GM18867 (cell line): ENCODE data around the gene COL1A2.

Experiments
- ATAC-seq: cut with Tn5 transposase; IDR thresholded peaks from one replicate; pipeline ENCODE4 v1.9.1; 2021; ENCODE audit warnings: mild to moderate bottlenecking, moderate library complexity; ENCODE audit not compliant: unreplicated experiment

The COL1A2 gene

DNA sequence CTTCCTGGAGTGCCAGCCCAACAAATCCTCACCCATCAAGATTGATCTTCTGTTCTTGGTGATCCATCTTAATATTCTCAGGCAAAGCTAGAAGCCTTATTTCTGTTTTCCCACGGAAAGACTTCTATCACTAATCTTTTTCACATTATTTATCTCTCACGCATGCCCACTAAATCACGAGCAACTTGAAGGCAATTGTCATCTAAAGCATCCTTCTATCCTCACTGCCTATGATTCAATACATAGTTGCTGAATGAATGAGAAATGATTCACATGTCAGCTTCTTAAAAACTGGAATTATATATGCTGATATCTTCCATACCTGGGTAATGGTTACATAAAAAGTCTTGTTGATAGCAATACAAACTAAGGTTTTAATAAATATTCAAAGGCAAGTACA, 12.6 kb upstream of the COL1A2 start:
- ATAC-seq: no peak

DNA sequence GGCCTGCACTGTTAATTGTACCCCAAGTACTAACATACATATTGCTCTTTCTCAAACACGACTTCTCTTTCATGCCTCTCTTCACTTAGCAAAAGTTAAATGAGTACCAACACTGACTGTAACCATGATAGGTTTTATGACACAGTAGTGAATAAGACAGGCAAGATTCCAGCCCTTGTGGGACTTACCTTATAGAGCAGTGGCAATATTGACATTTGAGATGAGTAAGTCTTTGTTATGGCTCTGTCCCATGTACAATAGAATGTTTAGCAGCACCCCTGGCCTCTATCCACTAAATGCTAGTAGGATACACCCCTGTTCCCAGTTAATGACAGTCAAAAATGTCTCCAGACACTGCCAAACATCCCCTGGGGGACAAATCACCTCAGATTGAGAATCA, 11.9 kb upstream of the COL1A2 start:
- no peak for ATAC-seq

DNA sequence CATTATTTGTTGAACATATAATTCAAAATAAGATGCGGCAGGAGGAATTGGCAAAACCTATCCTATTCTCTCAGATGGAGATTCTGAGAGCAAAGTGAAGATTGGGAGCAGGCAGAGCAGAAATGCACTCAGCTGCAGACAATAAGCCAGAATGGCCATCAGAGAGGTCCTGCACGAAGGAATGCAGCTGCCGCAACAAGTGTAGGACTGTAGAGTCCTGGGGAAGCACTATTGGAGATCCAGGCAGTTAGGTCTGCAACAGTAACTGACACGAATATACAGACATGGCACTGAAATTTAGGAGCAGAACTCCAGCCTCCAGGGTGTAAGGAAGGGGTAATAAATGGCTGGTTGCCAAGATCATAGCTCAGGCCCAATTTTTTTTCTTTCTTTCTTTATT, 10.4 kb upstream of the COL1A2 start:
- no peak for ATAC-seq

DNA sequence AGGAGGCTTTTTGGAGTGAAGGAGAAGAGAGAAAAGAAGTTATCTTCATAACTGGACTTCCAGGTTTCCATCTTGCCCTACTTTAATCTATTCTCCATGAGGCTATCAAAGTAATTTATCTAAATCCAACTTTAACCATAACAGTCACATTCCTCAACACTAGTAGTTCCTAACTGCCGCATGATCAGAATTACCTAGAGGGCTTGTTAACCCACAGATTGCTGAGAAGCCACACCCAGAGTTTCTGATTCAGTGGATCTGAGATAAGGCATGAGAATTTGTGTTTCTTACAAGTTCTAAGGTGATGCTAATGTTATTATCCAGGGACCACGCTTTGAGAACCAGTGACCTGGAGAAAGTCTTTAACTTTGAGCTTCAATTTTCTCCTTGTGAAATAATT, 8.3 kb upstream of the COL1A2 start:
- ATAC-seq: no peak

DNA sequence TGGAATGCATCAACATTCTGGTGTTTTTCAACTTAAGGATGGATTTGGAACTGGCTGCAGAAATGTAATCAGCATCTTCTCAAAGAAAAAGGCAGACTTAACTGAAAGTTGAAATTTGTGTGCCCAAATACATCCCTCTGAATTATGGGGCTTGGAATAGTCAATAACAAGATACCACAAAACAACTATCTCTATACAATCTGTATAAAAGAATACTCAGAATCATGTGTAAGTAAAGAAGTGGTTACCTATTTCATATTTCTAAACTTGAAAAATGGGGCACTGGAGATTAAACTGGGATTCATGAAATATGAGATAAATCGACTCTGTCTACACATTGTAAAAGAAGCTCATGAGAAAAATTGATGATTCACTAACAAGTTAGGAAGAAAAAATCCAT, 6.2 kb upstream of the COL1A2 start:
- no peak for ATAC-seq

DNA sequence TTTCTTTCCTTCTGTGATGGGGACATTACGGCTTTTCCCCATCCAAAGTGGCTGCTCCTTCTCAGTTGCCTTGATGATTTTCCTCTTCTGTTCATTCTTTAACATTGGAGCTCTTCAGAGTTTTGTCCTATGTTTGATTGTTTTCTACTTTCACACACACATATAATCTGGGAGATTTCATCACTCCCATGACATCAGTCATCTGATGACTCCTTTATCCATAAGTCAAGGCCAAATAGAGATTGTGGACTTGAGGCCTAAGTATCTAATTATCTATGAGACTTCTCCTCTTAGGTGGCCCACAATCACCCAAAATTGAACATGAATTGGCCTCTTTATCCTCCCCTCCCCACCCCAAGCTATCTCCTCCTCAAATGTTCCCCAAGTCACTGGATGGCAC, 5.3 kb upstream of the COL1A2 start:
- no peak for ATAC-seq

DNA sequence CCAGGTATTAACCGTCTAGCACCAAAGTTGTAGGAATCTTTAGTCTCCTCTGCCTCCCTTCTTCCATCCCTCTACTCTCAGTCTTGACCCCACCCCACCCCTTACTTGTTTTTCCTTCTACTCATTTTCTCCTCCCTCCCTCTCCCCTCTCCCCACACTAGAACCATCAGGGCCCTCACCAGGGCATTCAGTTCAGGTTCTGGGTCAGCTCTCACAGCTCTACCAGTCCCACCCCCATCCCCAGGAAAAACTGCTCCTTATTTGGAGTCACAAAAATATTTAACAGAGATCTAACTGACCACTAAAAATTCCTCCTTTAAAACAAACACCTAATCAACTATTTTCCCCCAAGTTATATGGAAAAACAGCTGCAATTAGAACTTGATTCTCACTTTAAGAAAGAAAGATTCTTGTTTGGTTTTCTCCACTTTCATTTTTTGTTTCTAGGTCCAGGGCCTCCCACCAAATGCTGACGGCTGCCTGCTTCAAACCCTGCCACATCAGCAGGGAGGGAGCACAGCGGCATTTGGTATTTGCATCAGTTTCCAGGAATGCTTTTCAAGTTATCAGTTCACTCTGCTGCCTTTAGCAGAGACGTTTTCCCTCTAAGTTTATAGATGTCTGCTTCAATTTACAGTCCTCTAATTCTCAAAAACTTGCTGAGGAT, 2.8 kb upstream of the COL1A2 start:
- ATAC-seq: no peak

DNA sequence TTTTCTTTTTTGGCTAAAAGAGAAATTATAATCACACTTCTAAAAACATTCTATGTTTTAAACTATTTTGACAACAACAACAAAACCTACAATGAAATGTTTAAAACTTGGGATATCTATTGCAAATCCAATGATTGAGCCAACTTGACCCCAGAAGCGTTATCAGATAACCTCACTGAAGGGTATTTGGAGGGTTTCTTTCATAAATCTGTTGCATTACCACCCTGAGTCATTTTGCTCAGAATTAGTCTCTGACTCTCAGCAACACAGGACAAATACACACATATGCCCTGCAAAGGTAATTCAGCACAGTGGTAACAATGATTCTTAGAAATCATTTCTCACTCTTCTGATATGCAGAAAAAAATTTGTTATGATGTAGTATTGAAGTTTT, 2.3 kb upstream of the COL1A2 start:
- ATAC-seq: no peak

DNA sequence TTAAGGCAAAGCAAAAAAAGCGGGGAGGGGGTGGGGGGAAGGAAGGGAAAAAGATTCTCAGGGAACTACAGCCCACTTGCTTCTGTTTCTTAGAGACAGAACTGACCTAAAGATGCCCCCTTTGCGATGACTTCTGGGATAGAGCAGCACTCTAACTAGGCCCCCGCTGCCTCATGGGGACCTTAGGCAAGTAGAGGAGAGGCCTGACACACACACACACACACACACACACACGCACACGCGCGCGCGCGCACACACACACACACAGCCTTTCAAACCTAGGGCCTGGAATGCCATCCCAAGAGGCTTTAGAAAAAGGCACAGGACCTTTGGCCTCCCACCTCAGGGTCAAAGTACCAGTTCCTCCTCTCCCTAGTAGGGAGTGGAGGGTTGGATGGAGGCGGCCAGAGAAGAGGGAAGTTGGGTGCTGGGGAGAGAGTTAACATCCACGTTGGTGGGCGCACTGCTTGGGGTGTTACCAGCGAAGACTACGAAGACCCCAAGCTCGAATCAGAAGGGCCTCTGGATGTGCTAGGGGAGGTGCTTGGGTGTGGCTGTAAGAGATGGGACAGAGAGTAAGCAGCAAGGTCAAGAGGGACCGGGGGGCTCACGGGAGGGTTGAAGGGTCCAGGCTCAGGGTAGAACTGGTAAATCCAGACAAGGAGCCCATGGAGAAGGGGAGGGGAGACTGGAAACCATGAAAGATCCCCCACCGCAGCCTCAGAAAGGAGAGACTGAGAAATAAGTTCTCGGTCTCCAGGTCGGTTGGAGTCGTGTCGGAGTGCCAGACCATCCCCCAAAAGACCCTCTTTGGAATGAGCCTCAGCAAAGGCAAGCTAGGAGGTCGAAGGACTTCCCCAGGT, 1.2 kb upstream of the COL1A2 start:
- ATAC-seq: no peak

DNA sequence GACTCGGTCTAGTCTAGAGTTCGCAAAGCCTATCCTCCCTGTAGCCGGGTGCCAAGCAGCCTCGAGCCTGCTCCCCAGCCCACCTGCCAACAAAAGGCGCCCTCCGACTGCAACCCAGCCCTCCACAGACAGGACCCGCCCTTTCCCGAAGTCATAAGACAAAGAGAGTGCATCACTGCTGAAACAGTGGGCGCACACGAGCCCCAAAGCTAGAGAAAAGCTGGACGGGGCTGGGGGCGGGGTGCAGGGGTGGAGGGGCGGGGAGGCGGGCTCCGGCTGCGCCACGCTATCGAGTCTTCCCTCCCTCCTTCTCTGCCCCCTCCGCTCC, 622 bp upstream of the COL1A2 start:
- ATAC-seq: no peak

DNA sequence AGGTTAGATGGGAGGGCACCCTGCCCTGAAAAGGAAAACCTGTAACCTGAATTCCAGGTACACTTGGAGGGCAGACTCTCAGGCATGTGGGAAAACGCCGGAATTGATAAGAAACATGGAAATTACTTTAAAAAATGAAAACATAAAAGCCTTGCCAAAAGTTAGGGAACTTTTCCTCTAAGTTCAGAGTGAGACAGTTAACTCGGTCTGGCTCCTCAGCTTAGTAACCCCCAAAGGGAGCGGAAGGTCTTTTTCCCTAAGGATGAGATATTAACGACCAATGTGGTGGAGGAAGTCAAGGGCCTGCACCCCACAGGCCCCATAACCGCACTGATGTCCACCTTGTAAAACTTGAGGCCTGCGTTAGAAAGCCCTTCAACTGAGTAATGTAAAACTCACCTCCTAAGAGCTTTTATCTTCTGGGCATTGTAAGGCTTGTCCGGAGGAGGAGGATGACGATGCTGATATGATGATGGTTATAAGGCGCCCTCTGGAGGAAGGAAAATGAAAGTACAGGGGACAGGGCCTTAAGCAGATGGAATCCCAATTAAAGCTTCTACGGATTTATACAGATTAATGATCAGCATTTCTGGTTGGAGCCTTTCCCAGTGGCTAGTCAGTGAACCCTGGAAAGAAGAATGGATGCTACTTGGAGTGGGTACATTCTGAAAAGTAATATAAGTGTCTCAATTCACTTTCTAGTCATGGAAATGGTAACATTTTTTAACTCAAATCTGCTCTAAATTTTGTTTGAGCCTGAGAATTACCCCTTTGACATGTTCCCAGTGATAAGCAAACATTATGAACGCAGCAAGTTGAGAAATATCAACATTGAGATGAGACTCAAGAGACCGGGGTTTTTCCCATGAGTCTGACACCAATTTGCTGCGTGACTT, 694 bp downstream of the COL1A2 start:
- peak; percentile 94 for ATAC-seq

DNA sequence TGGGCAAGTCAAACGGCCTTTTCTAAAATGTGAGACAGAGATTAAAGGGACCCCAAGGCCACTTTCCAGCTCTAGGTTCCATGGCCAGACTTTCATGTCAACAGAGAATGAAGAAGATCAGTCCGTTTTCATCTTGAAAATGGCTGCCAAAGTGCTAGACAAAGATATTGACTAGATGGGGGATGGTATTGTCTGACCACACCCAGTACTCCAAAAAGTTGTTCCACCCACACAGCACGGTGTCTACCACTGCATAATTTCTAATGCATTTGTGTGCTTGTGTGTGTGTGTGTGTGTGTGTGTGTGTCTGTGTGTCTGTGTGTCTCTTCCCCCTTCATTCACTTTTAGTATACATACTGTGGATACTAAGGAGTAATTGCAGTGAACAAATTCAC, 1.3 kb downstream of the COL1A2 start:
- no peak for ATAC-seq

DNA sequence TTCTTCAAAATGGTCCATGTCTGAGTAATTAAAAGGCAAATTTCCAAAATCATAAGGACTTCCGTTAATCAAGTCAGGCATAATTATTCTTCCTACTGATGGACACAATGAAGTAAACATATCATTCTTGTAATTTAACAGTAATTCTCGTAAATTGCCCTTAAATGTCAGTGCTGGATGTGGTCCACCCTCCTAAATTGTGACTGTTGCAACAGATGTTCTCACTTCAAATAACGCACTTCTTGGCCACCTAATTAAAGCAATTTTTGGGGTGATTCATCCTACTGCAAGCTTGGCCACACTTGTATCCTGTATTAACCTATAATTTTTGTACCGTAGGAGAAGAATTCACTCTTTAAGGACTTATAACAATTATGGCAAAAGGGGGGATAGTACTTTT, 1.9 kb downstream of the COL1A2 start:
- ATAC-seq: no peak

DNA sequence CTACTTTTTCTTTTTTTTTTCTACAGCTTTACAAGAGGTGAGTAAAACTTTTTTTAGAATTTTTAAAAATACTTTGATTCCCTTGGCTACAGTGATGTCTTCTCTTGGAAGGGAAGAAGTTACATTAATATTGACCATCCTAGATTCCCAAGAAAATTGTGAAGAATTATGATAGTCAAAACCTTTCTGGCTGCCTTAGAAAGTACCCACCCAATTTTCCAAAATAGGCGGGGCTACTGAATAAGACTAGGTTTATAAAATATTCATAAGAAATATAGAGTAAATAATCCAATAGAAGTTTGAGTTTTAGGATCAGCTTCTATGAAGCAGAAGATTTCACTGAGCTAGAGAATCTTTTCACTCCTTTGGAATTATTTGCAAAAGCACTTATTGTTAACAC, 3.0 kb downstream of the COL1A2 start:
- ATAC-seq: no peak

DNA sequence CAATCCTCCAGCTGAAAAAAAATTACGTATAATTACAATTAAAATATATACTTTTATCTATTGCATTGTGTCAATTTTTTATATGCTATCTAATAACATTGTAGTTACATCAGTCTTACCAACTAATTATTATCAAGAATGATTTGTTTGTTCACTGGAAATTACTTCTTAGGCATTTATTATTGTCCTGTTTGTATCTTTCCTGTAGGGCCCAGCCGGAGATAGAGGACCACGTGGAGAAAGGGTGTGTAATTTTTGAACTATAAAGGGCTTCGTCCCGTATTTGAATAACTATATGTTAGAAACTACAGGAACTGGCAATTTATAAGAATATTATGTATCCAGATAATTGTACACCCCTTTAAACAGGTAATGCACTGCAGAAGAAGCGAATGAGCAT, 4.1 kb downstream of the COL1A2 start:
- ATAC-seq: no peak

DNA sequence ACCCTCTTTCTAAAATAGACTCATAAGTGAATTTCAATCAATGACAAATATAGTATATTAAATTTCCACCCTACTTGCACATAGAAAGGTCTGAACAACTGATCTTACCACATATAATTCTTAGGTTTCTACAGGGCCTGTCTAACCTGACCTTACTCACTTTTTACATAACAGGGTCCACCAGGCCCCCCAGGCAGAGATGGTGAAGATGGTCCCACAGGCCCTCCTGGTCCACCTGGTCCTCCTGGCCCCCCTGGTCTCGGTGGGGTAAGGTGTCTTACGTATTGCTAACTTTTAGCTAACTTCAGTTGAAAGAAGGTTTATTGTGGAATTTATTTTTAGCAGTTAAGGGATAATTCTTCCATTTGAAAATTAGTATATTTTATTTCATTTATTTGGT, 5.3 kb downstream of the COL1A2 start:
- ATAC-seq: no peak

DNA sequence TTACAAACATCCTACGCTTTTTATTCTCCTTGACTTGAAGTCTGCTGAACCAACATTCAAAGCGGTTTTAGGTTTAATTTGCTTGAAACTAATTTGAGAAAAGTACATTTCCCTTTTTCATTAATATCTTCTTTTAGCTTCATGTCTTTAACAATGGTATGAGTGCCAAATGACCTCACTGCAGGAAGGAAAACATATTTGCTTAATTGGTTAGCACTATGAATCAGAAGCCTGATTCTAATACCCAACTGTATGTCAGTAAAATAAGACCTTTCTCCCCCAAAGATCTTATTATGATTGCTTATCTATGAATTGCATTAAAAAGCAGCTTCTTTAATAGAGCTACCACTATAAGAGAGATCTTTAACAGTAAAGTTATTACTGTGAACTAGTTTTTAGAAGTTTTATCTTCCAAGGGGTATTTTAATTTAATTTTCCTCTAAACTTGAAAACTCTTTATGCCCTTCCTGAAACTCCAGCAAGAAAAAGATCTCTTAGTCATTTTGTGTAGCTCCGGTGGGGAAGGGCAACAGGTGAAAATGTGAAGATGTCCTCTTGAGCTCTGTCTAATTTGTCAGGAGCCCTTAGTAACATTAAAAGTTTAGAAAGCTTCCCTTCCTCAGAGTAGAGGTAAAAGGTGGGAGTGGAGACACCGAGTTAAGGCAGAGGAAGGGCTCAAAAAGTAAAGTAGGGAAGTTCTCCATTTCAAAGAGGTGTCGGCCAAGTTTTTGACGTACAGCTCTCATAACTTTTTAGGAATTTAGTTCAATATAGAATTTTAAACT, 6.1 kb downstream of the COL1A2 start:
- ATAC-seq: no peak

DNA sequence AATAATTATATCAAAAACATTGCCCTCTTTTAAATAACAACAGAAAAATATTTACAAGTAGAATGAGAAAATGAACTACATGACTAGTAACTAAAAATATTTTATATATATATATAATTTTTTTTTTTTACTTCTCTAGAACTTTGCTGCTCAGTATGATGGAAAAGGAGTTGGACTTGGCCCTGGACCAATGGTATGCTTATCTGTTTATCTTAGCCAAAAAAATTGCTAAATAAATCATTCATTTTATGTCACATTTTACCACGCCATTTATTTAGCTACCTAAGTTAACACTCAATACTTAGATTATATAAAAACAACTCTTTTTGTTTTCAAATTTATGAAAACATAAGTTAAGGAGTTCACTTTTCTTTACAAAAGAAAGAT, 6.7 kb downstream of the COL1A2 start:
- ATAC-seq: no peak

DNA sequence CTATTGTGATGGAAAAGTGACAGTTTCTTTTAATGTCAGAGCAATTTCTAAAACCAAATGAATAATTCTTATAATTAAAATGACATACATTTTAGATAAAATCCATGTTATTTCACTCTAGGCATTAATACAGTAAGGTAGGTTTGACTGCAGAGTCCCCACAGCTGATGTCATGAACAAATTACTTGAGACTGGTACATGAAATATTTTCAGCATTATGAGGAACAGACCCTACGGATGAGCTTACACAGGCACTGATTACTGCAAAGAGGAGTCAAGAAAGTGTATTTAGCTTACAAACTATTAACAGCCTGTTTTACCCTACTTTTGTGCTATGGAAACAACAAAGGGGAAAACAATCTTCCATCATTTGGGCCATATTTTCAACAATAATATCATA, 8.9 kb downstream of the COL1A2 start:
- no peak for ATAC-seq

DNA sequence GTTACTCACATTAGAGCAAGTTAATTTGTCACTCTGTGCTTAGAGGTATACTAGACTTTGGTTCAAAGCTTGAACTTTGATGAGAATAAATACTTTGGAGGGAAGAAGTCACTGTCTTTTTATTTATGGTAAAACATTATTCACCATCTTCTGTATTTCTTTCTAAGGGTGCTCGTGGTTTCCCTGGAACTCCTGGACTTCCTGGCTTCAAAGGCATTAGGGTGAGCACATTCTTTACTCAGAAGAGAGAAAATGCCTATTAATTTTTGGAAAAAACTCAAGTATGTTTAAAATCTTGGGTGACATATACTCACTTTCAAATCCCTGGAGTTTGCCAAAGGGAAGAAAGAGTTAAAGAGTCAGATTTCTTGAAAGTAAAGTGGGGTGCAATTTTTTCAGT, 10.8 kb downstream of the COL1A2 start:
- no peak for ATAC-seq

DNA sequence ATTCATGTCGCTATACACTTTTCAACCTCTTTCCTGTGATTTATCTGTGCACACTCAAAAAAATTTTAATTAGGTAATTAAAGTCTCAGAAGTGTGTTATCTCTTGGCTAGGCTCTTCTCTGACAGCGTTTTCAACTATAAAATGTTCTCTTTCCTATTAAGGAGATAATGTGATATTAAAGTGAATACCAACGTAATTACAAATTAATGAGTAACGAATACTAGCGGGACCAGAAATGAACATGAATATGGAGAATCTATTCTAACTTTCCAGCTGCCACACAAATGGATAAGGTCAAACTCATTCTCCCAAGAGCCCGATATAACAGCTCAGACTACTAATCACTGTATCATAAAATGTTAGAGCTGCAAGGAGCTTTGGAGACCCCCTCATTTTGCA, 12.0 kb downstream of the COL1A2 start:
- ATAC-seq: no peak
